HG02981 (cell line): ENCODE results near the gene MAST4.

Experiments used
- ATAC-seq: cut with Tn5 transposase; IDR thresholded peaks from one replicate; pipeline ENCODE4 v1.9.1; 2021; ENCODE audit warnings: mild to moderate bottlenecking, moderate library complexity; ENCODE audit not compliant: unreplicated experiment

The MAST4 gene

GRCh38 chr5:66867618-66868322 lies 271.6 kb downstream of the MAST4 start:
- no peak for ATAC-seq

- no peak for ATAC-seq
Measured at GRCh38 chr5:66869347-66869746, 273.2 kb downstream of the MAST4 start.

- no peak for ATAC-seq
Measured at GRCh38 chr5:66870708-66871107, 274.5 kb downstream of the MAST4 start.

- ATAC-seq = no peak
Measured at GRCh38 chr5:66871651-66872050, 275.5 kb downstream of the MAST4 start.

- no peak for ATAC-seq
Measured at GRCh38 chr5:66872736-66873331, 276.6 kb downstream of the MAST4 start.

GRCh38 chr5:66874004-66874403 lies 277.8 kb downstream of the MAST4 start:
- ATAC-seq = no peak

- no peak for ATAC-seq
Measured at GRCh38 chr5:66875315-66875714, 279.1 kb downstream of the MAST4 start.

- no peak for ATAC-seq
Measured at GRCh38 chr5:66876266-66876807, 280.1 kb downstream of the MAST4 start.

- no peak for ATAC-seq
Measured at GRCh38 chr5:66877843-66878242, 281.6 kb downstream of the MAST4 start.

- ATAC-seq = no peak
Measured at GRCh38 chr5:66880401-66880800, 284.2 kb downstream of the MAST4 start.

- no peak for ATAC-seq
Measured at GRCh38 chr5:66881480-66882161, 285.4 kb downstream of the MAST4 start.

- ATAC-seq = no peak
Measured at GRCh38 chr5:66882606-66883227, 286.5 kb downstream of the MAST4 start.

GRCh38 chr5:66884564-66885243 lies 288.5 kb downstream of the MAST4 start:
- no peak for ATAC-seq

GRCh38 chr5:66886941-66887340 lies 290.7 kb downstream of the MAST4 start:
- no peak for ATAC-seq

GRCh38 chr5:66888613-66889012 lies 292.4 kb downstream of the MAST4 start:
- ATAC-seq = no peak

GRCh38 chr5:66889056-66889455 lies 292.9 kb downstream of the MAST4 start:
- no peak for ATAC-seq

- ATAC-seq = no peak
Measured at GRCh38 chr5:66889524-66889923, 293.3 kb downstream of the MAST4 start.

GRCh38 chr5:66891184-66891925 lies 295.2 kb downstream of the MAST4 start:
- no peak for ATAC-seq

- no peak for ATAC-seq
Measured at GRCh38 chr5:66892716-66893115, 296.5 kb downstream of the MAST4 start.
